Stomach (tissue), 9 donors: ENCODE measurements around the gene ARMC12. TPM values are rescaled to one million over a fixed set of nuclear protein-coding genes. Genes with fewer than 3 reads are reported as not detected.

ENCODE experiments used
- DNase-seq, 2 donors: peaks; one replicate each; pipeline versions ENCODE4 v3.0.0 to v3.0.0-alpha.2; 2013 to 2019
- H3K27ac ChIP-seq, 5 donors: fragments of 200-600 bp in 4 of 5; sonication (generic) in 4 of 5; one replicate each; pipeline ENCODE4 v1.5.1; 2013 to 2019; ENCODE audit warnings: mild to moderate bottlenecking in 1 of 5, moderate library complexity in 1 of 5
- H3K27me3 ChIP-seq, 3 donors: fragments of 200-600 bp; sonication (generic); one replicate each; pipeline ENCODE4 v1.5.1; 2017 to 2019; ENCODE audit warnings: mixed run types in 1 of 3
- H3K36me3 ChIP-seq, 4 donors: fragments of 200-600 bp; sonication (generic); 1 replicate in 3 of 4; 2 replicates in 1 of 4; pipeline ENCODE4 v1.5.1; 2016 to 2019
- H3K4me1 ChIP-seq, 4 donors: fragments of 200-600 bp; sonication (generic); one replicate each; pipeline ENCODE4 v1.5.1; 2016 to 2019
- H3K4me3 ChIP-seq, 4 donors: fragments of 200-600 bp; sonication (generic) in 3 of 4; one replicate each; pipeline ENCODE4 v1.5.1; 2016 to 2019; ENCODE audit warnings: mild to moderate bottlenecking in 1 of 4
- H3K9me3 ChIP-seq, 4 donors: fragments of 200-600 bp; sonication (generic); one replicate each; pipeline ENCODE4 v1.5.1; 2016 to 2019
- CTCF ChIP-seq, 7 experiments: fragments of 450-650 bp in 4 of 7; fragments of 200-600 bp in 3 of 7; sonication (generic) in 3 of 7; IDR thresholded peaks; one replicate each; pipeline ENCODE4 v1.5.1; 2016 to 2019; ENCODE audit warnings: antibody characterized with exemption in 7 of 7, control low read depth in 2 of 7, mild to moderate bottlenecking in 1 of 7
- EP300 ChIP-seq: sonication (generic); formaldehyde crosslinking; IDR thresholded peaks from one replicate; pipeline ENCODE4 v1.6.1; 2017; ENCODE audit warnings: antibody characterized with exemption
- POLR2A ChIP-seq, 4 donors: fragments of 450-650 bp; IDR thresholded peaks; one replicate each; pipeline ENCODE4 v1.6.1; 2016; ENCODE audit warnings: antibody characterized with exemption in 4 of 4, control low read depth in 2 of 4, mild to moderate bottlenecking in 1 of 4, moderate library complexity in 1 of 4
- POLR2AphosphoS5 ChIP-seq, 3 donors: sonication (generic); formaldehyde crosslinking; IDR thresholded peaks; one replicate each; pipeline ENCODE4 v1.6.1; 2016; ENCODE audit warnings: antibody characterized with exemption in 3 of 3
- WGBS, 5 donors: extraction: QIAGEN DNeasy Blood & Tissue Kit in 3 of 5; methylation state at CpG; one replicate each; pipeline versions ENCODE4 v1.1.5 to v1.1.7; 2013 to 2018; 5-methylcytosine and 5-hydroxymethylcytosine counted together
- intact Hi-C: fragments of 100-400 bp; cut with DNase I; formaldehyde crosslinking; loops from one replicate; pipeline ENCODE4 v1.15.1; 2023; ENCODE audit warnings: low total_unique reads
- polyA plus RNA-seq, 3 donors: library from polyadenylated mRNA; stranded (reverse); fragments of 200-250 nt; gene quantifications; one replicate each; pipeline ENCODE4 v1.2.3, GENCODE V29; 2013
- total RNA-seq, 5 donors: library from RNA; depleted of rRNA; stranded (reverse); fragments of >200 nt; gene quantifications; one replicate each; pipeline versions ENCODE4 v1.1.0 to v1.2.3, GENCODE V29; 2014 to 2016
- donor health status: healthy with polysubstance abuse.
- donor health status: Bipolar disorder and iron deficiency.
- donor health status: healthy.

Gene ARMC12
- total and polyA plus RNA-seq, 8 donors, result 1.1 to 2.5 (median 2.0) TPM; not detected in 5

- Histone ChIP-seq H3K4me1 (no peaks in the 10 kb centered on the region), H3K9me3 (peaks cover 0 to 6% (median 0%) of the 10 kb centered on the region in 4 donors), H3K4me3 (no peak overlapping the region), H3K27me3 (no peaks in the 10 kb centered on the region), H3K27ac (no peak overlapping the region), H3K36me3 (no peaks in the 10 kb centered on the region)
- WGBS, 5 donors, result 83 to 93% (median 89%) methylated on average over 7 of the region's 7 CpGs
- TF ChIP-seq EP300 (no peak), POLR2AphosphoS5 (IDR thresholded peaks at IDR 0.05) (no peak), CTCF (IDR thresholded peaks at IDR 0.05) (no peak), POLR2A (IDR thresholded peaks at IDR 0.05) (no peak)
- intact Hi-C loops, result no loop called here
- no peak for DNase-seq
Measured at GRCh38 chr6:35750557-35750956, 13.7 kb downstream of the ARMC12 start.

GRCh38 chr6:35751594-35751993 lies 14.8 kb downstream of the ARMC12 start:
- no peaks in the 10 kb centered on the region for H3K4me1 ChIP-seq
- intact Hi-C loops, result no loop called here
- 63 to 88% (median 78%) methylated on average over 4 of the region's 4 CpGs for WGBS, 5 donors
- no peak overlapping the region for H3K4me3 ChIP-seq
- peaks cover 0 to 6% (median 0%) of the 10 kb centered on the region in 4 donors for H3K9me3 ChIP-seq
- no peak for DNase-seq
- TF ChIP-seq EP300 (no peak), POLR2AphosphoS5 (IDR thresholded peaks at IDR 0.05) (no peak), POLR2A (IDR thresholded peaks at IDR 0.05) (no peak), CTCF (IDR thresholded peaks at IDR 0.05) (no peak)
- H3K27me3 ChIP-seq, result no peaks in the 10 kb centered on the region
- no peaks in the 10 kb centered on the region for H3K36me3 ChIP-seq
- no peak overlapping the region for H3K27ac ChIP-seq

GRCh38 chr6:35752330-35752729 lies 15.5 kb downstream of the ARMC12 start:
- Histone ChIP-seq H3K27me3 (no peaks in the 10 kb centered on the region), H3K27ac (no peak overlapping the region), H3K36me3 (no peaks in the 10 kb centered on the region), H3K4me3 (no peak overlapping the region), H3K4me1 (no peaks in the 10 kb centered on the region), H3K9me3 (peaks cover 0 to 5% (median 0%) of the 10 kb centered on the region in 4 donors)
- TF ChIP-seq CTCF (IDR thresholded peaks at IDR 0.05) (no peak), POLR2AphosphoS5 (IDR thresholded peaks at IDR 0.05) (no peak), POLR2A (IDR thresholded peaks at IDR 0.05) (no peak), EP300 (no peak)
- intact Hi-C loops, result no loop called here
- no peak for DNase-seq
- WGBS, 5 donors, result 89 to 94% (median 91%) methylated on average over 4 of the region's 4 CpGs

GRCh38 chr6:35754452-35755277 lies 17.8 kb downstream of the ARMC12 start:
- Histone ChIP-seq H3K4me1 (no peaks in the 10 kb centered on the region), H3K9me3 (no peaks in the 10 kb centered on the region), H3K27me3 (peaks cover 0 to 15% (median 0%) of the 10 kb centered on the region in 3 donors), H3K36me3 (no peaks in the 10 kb centered on the region), H3K27ac (no peak overlapping the region), H3K4me3 (no peak overlapping the region)
- no peak for DNase-seq
- intact Hi-C loops, result no loop called here
- 71 to 79% (median 76%) methylated on average over 6 of the region's 6 CpGs for WGBS, 5 donors
- TF ChIP-seq EP300 (no peak), CTCF (IDR thresholded peaks at IDR 0.05) (no peak), POLR2AphosphoS5 (IDR thresholded peaks at IDR 0.05) (no peak), POLR2A (IDR thresholded peaks at IDR 0.05) (no peak)
